Psoas muscle (tissue), 8 donors: Measurements from ENCODE around the gene CHD3. TPM values are rescaled to one million over a fixed set of nuclear protein-coding genes. Genes with fewer than 3 reads are reported as not detected.

ENCODE experiments used
- ATAC-seq, 4 donors: fragments of 200-7000 bp; cut with Tn5 transposase; one replicate each; pipeline ENCODE4 v1.9.1; 2020; ENCODE audit warnings: moderate library complexity in 3 of 4, mild to moderate bottlenecking in 2 of 4
- DNase-seq, 2 donors: peaks; one replicate each; pipeline ENCODE4 v3.0.0-alpha.2; 2020
- H3K27ac ChIP-seq: fragments of 200-600 bp; one replicate; pipeline ENCODE4 v1.8.0; 2022
- H3K27me3 ChIP-seq, 3 donors: fragments of 200-600 bp in 1 of 3; one replicate each; pipeline versions ENCODE4 v1.6.1 to v1.8.0; 2013 to 2022; ENCODE audit warnings: low read length in 2 of 3, mild to moderate bottlenecking in 2 of 3, moderate library complexity in 1 of 3; ENCODE audit not compliant: insufficient read depth in 3 of 3
- H3K36me3 ChIP-seq, 2 donors: fragments of 200-600 bp in 1 of 2; one replicate each; pipeline versions ENCODE4 v1.6.1 to v1.8.0; 2013 to 2022; ENCODE audit warnings: low read depth in 1 of 2, mild to moderate bottlenecking in 1 of 2, moderate library complexity in 1 of 2; ENCODE audit not compliant: insufficient read depth in 1 of 2
- H3K4me1 ChIP-seq: fragments of 200-600 bp; one replicate; pipeline ENCODE4 v1.8.0; 2022
- H3K4me3 ChIP-seq: fragments of 200-600 bp; one replicate; pipeline ENCODE4 v1.8.0; 2022; ENCODE audit warnings: mild to moderate bottlenecking
- H3K9me3 ChIP-seq: fragments of 200-600 bp; one replicate; pipeline ENCODE4 v1.8.0; 2022
- CTCF ChIP-seq: fragments of 200-600 bp; IDR thresholded peaks from one replicate; pipeline ENCODE4 v1.8.0; 2022; ENCODE audit warnings: antibody characterized with exemption
- WGBS, 3 donors: extraction: QIAGEN DNeasy Blood & Tissue Kit; methylation state at CpG; one replicate each; pipeline versions ENCODE4 v1.1.6 to v1.1.7; 2013; 5-methylcytosine and 5-hydroxymethylcytosine counted together
- intact Hi-C, 2 donors: fragments of 100-400 bp; cut with DNase I; formaldehyde crosslinking; loops; one replicate each; pipeline versions ENCODE4 v1.11.0 to v1.14.2; 2022
- polyA plus RNA-seq, 3 donors: library from polyadenylated mRNA; stranded (reverse); fragments of 200-250 nt; gene quantifications; one replicate each; pipeline ENCODE4 v1.2.3, GENCODE V29; 2013
- total RNA-seq, 4 donors: library from RNA; stranded (reverse); fragmentation: NEBNext Ultra II Directional in 2 of 4; extraction: Animal tissue kit (Norgen Biotek cat#: 25700) in 2 of 4; gene quantifications; one replicate each; pipeline versions ENCODE4 v1.2.1 to v1.2.4, GENCODE V29; 2021 to 2023
- donor health status: healthy with polysubstance abuse.
- donor health status: DM: no; HTN: no; CAD: no; lungs with moderate emphysema.
- donor health status: Bipolar disorder and iron deficiency.
- donor health status: healthy.
- donor health status: DM: yes; HTN: yes; CAD: no.
- donor health status: DM: no; HTN: no; CAD: no.
- donor health status: DM: no; HTN: no; CAD: no.
- donor health status: DM: yes; HTN: yes; CAD: no.

CHD3 gene
- total and polyA plus RNA-seq, 7 donors = 3.3 to 13.1 (median 6.9) TPM

- no peak for ATAC-seq
- peaks cover 0 to 36% (median 0%) of the 10 kb centered on the region in 3 donors for H3K27me3 ChIP-seq
- intact Hi-C loops = no loop called here
- 6 to 8% (median 7%) methylated on average over 28 to 30 of the region's 30 CpGs for WGBS, 3 donors
- H3K36me3 ChIP-seq = peaks cover 0 to 6% of the 10 kb centered on the region in 2 donors
- peak overlapping the region; percentile 66 for H3K27ac ChIP-seq
- no peak for DNase-seq
- peak overlapping the region; percentile 81 for H3K4me3 ChIP-seq
- no peaks in the 10 kb centered on the region for H3K9me3 ChIP-seq
- no peak for TF ChIP-seq CTCF
- peaks cover 46% of the 10 kb centered on the region for H3K4me1 ChIP-seq
Observed at GRCh38 chr17:7886227-7887037, 2.2 kb upstream of the CHD3 start.

GRCh38 chr17:7887038-7887481, 1.5 kb upstream of the CHD3 start:
- Histone ChIP-seq H3K27ac (peak overlapping the region; percentile 66), H3K36me3 (peaks cover 0 to 6% of the 10 kb centered on the region in 2 donors), H3K4me1 (peaks cover 46% of the 10 kb centered on the region), H3K27me3 (peaks cover 0 to 32% (median 0%) of the 10 kb centered on the region in 3 donors), H3K9me3 (no peaks in the 10 kb centered on the region), H3K4me3 (peak overlapping the region; percentile 81)
- intact Hi-C loops = no loop called here
- WGBS, 3 donors = 3 to 9% (median 4%) methylated on average over 8 of the region's 8 CpGs
- DNase-seq (no peak), ATAC-seq (no peak)
- TF ChIP-seq CTCF = no peak

- H3K27ac ChIP-seq = peak overlapping the region; percentile 70
- no peak for TF ChIP-seq CTCF
- ATAC-seq (peak; percentile 77 to 83 (median 80)), DNase-seq (peak; percentile 90 to 92)
- H3K4me1 ChIP-seq = peaks cover 46% of the 10 kb centered on the region
- H3K36me3 ChIP-seq = peaks cover 0 to 6% of the 10 kb centered on the region in 2 donors
- WGBS, 3 donors = 0% methylated on average over 32 to 35 of the region's 35 CpGs
- intact Hi-C loops = no loop called here
- H3K4me3 ChIP-seq = peak overlapping the region; percentile 81
- H3K27me3 ChIP-seq = peaks cover 0 to 30% (median 0%) of the 10 kb centered on the region in 3 donors
- no peaks in the 10 kb centered on the region for H3K9me3 ChIP-seq
Observed at GRCh38 chr17:7887482-7888183, 956 bp upstream of the CHD3 start.

GRCh38 chr17:7889166-7889955, 772 bp downstream of the CHD3 start:
- DNase-seq (peak; percentile 97 to 99), ATAC-seq (peak; percentile 91 to 92 (median 92))
- Histone ChIP-seq H3K27ac (peak overlapping the region; percentile 70), H3K36me3 (peaks cover 0 to 14% of the 10 kb centered on the region in 2 donors), H3K4me3 (peak overlapping the region; percentile 28), H3K4me1 (peaks cover 46% of the 10 kb centered on the region), H3K9me3 (no peaks in the 10 kb centered on the region), H3K27me3 (peaks cover 0 to 18% (median 0%) of the 10 kb centered on the region in 3 donors)
- 21 to 25% (median 22%) methylated on average over 11 of the region's 11 CpGs for WGBS, 3 donors
- TF ChIP-seq CTCF = peak; percentile 56
- intact Hi-C loops = no loop called here
